GM19455 (cell line): ENCODE measurements around the gene BUB1B.

Experiments used
- ATAC-seq: cut with Tn5 transposase; IDR thresholded peaks from one replicate; pipeline ENCODE4 v1.9.1; 2021; ENCODE audit not compliant: unreplicated experiment

Gene BUB1B

DNA sequence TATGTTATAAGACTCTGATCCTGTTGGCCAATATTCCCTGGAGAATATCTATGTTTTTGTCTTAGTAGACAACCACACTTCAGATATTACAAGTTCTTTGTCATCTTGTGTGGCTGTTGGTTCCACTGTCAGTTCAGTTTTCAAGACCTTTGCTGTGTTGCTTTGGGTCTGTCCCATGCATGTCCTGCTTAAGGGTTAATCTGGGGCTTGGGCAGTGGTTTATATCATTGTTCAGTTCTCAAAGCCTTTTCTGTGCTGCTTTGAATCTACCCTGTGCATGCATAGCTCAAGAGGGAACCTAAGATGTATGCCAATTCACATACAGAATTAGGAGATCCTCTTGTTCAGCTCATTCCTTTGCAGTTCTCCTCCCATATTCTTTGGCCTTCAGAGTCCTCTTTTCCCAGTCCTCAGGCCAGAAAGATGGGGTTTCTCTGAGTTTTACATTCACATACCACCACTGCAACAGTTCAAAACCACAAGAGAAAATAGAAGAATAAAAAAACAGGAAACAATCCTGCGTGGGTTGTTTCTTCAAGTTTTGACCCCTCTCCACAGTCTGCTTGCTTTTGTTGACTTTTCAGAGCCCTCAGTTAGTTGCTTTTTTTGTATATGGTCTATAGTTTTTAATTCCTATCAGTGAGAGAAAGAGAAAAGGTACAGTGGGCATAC is 21.6 kb downstream of the BUB1B start:
- ATAC-seq = no peak

DNA sequence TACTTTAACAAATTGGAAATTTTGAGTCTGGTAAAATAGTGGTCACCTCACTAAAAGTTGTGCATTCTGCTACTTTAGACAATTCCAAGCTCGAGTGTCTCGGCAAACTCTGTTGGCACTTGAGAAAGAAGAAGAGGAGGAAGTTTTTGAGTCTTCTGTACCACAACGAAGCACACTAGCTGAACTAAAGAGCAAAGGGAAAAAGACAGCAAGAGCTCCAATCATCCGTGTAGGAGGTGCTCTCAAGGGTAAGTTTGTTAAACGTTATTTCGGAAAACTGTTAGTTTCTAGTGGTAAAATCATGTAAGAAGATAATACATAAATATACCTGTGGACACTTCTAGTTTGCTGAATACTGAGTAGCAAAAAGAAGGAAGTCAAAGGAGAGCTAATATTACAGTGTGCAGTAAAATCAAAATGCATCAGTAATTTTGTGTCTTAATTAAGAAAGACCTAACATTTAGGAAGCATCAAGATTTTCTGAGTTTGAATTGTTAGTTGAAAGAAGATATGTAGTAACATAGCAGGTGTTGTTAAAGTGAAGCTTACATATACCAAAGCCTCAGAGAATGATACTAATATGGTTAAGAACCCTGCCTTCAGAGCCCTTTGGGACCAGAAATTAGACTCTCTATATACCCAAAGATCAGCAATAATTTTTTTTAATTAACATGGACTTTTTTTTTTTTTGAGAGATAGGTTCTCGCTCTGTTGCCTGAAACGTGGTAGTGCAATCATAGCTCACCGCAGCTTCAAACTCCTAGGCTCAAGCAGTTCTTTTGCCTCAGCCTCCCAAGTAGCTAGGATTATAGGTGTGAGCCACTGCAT is 23.0 kb downstream of the BUB1B start:
- ATAC-seq = no peak

DNA sequence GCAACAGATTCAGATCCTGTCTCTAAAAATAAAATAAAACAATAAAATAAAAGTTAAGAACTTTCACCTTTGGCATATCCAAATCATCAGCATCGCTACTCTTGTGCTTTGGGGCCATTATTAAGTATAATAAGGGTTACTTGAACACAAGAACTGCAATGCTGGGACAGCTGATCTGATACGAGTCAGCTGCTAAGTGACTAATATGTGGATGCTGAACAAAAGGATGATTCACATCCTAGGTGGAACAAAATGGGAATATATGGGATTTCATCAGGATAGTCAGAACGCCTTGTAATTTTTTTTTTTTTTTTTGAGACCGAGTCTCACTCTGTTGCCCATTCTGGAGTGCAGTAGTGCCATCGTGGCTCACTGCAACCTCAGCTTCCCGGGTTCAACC is 29.7 kb downstream of the BUB1B start:
- no peak for ATAC-seq

DNA sequence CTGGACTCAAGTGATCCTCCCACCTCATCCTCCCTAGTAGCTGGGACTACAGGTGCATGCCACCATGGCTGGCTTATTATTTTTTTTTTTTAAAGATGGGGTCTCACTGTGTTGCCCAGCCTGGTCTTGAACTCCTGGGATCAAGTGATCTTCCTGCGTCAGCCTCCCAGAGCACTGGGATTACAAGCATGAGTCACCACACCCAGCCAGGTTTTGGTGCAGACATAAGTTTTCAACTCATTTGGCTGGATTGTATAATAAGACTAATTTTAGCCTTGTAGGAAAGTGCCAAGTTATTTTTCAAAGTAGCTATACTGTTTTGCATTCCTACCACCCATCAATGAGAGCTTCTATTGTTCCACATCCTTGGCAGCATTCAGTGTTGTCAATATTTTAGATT is 32.1 kb downstream of the BUB1B start:
- ATAC-seq = no peak

DNA sequence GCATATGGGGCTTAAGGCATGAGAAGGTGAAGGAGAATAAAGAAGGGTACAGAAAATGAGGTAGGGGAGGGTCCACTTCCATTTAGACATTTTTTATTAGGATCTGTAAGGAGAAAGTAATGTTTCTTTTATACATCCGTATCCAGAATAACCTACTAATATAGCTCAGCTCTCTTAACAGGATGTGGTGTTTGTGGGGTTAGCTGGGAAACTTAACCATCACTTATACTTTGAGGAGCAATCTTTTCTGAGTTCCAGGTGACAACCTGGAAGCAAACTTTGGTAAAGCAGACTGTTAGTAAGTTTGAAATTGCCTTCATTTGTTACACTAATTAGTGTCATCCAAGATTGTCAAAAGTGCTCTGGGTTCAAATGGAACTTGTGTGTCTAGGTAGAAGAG is 36.6 kb downstream of the BUB1B start:
- ATAC-seq = no peak

DNA sequence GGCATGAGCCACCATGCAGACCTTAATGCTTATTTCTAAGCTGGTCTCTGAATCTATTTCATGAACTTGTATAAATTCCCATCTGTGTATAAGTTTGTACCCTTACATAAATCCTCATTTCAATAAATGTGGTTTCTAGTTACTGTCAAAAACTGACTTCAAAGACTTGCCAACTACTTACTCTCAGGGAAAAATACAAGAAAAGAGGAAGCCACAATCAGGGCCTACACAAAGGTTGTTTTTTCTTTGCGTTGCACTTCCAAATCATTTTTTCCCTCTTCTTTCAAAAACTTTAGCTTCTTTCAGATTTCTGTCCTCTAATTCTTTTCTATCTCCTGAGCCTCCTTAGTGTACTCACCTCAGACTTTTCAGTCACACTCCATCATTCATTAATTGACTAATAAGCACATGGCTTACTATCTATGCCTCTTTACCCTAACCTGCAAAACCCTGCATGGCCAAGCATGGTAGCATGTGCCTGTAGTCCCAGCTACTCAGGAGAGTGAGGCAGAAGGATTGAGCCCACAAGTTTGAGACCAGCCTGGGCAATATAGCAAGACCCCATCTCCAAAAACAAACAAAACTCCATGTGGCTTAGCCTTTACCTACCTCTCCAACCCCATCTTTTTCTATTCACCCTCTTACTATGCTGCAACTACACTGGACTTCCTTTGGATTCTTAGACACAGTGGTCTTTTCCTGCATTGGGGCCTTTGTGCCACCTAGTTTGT is 37.7 kb downstream of the BUB1B start:
- ATAC-seq = no peak

DNA sequence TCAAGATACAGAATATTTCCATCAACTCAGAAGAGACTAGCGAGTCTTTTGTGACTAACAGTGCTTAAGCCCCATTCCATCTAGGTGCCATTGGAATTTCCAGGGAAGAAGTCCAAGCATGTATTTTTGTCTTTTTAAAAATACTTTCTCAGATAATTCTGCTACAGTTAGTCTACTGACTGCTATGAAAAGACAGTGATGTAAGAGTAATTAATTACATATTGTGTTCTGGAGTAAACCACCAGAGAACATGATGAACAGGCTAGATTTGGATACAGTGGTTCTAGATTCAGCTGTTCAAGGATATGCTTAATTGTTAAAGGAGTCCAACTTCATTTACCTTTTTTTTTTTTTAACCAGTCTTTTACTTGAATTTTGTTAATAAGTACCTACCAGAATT is 43.2 kb downstream of the BUB1B start:
- ATAC-seq = no peak

DNA sequence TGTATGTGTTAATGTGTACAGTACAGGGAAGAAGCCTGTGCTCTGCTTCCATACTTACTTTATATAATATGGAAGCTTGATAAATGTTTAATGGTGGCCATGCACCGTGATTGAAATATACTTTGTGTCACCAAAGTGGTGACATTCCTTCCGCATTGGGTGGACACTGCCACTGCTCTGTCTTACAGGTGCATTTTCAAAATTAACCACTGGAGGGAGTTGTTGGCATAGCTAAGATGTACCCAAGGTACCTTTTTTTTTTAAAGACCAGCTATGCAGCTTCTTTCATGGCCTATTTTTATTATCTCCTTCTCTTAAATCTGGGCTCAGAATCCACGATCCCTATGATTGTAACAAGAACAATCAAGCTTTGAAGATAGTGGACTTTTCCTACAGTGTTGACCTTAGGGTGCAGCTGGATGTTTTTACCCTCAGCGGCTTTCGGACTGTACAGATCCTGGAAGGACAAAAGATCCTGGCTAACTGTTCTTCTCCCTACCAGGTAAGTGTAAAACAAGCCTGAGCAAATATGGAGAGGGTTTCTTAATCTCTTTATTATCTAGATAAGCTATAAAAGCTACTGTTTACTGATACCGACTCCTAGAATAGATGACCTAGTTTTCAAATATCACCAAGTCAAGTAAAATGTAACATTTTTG is 56.4 kb downstream of the BUB1B start:
- ATAC-seq = no peak

DNA sequence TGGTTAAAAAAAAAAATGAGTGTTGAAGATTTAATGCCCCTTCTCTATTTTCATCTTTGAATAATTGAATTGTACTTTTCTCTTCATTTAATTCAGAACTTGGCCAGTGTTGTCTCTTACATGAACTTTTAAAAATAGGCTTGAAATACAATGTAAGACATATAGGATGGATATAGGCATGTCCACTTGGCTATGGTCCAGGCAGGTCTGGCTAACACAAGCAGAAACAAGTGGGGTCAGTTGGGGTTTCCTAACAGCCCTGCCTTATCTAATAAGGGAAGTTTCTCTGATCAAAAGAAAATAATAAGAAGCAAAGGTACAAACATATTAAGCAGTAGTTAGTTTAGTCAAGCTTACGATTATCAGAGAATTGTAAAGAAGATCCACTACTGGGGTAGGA is 58.9 kb downstream of the BUB1B start:
- ATAC-seq = no peak

DNA sequence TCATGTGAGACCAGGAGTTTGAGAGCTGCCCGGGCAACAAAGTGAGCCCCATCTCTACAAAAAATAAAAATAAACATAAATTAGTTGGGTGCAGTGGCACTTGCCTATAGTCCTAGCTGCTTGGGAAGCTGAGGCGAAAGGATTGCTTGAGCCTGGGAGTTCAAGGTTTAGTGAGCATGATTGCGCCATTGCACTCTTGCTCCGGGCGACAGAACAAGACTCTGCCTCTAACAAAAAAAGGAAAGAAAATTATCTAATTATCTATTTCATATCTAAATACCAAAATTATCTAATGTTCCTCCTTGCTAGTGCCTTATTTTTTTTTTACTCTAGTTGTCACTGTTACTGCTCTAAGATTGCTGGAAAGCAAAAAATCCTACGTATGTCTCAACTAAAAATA is 61.3 kb downstream of the BUB1B start:
- ATAC-seq = no peak

DNA sequence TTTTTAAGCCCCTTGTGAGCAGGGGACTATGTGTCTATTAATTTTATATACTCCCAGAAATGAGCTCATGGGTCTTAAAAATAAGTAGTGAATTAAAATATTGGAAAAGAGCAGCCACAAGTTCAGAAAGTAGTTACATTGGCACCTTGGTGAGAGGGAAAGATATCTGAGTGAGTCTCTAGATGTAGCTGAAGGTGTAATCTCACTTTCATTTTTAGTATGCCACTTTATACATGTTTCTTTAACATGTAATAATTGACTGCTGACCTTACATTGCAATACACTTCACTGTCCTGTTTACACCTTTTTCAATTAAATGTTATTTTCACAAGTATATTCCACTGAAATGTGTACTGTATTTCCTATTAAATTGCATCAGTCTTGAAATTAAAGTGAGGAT is 65.9 kb downstream of the BUB1B start:
- no peak for ATAC-seq

DNA sequence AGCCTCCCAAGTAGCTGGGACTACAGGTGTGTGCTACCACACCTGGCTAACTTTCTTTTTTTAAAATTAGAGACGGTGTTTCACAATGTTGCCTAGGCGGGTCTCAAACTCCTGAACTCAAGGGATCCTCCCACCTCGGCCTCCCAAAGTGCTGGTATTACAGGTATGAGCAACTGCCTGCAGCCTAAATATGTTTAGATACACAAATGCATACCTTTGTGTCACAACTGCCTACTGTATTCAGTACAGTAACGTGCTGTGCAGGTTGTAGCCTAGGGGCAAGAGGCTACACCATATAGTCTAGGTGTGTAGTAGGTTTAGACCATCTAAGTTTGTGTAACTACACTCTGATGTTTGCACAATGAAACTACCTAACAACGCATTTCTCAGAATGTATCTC is 68.4 kb downstream of the BUB1B start:
- no peak for ATAC-seq

DNA sequence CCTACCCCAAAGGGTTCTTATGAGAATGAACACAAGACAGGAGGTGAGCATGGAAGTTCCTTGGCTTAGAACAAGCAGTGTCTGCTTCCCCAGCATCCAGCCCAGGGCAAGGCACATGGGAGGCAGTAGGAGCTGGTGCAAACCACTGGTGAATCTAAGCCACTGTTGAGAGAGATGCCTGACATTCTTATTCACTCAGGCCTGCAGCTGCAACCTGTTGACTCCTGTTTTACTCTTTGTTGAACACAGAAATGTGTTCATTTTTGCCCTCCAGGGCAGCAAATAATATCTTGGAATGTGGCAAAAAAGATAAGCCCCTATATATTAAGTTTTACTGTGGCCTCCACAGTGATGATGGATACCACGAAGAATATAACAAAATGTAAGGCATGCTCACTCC is 69.1 kb downstream of the BUB1B start:
- ATAC-seq = no peak

DNA sequence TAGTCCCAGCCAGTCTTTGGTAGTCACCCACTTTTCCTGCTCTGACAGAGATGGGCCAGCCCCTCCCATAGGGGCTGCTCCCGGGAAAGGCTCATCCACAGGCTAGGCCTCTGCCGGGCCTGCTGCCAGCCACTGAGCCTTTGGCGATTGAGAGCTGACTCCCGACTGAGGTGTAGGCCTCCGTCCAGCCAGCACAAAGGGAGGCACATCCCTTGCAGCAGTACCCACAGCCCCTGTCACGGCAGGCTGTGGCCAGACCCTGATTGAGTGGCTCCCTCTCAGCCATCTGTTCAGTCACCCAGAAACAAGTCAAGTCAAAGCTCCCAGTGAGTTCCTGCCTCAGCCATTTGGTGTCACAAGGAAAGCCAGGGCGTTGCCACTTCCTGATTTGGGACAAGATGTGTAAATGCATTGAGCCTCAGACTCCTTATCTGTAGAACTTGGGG is 71.8 kb downstream of the BUB1B start:
- no peak for ATAC-seq

DNA sequence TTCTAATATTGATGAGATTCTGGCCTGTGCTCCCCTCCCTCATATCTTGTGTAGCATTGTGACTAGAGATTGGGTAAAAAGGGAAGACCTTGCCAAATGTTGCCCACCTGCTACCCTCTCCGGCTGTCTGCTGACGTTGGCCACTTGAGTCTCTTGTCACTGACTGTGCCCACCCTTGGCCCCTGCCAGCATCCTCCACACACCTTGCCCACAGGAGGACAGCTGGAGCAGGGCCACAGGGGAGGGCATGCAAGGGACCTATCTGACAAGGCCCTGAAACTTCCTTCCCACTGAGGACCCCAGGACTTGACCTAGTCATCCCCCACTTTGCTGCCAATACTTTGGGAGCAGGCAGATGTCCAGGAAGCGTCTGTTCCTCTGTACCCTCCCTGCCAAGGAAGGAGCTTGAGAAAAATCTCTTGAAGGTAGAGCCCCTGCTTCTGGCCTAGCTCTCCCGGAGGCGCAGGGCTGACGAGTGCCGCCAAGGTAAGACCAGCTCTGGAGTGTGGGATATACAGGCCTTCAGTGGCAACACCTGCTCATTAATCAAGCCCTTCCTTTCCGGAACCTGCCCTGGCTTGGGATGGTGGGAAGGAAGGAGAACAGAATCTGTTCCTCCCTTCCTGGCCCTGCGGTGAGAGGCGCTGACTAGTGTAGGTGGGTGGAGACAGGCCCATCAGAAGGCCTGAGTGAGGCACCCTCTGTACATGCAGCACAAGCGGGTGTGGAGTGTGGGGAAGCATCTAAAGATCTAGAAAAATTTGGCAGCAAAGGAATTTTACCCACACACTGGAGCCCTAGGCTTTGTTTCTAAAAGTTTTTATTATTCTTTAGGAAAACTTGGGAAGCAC is 73.1 kb downstream of the BUB1B start:
- no peak for ATAC-seq

DNA sequence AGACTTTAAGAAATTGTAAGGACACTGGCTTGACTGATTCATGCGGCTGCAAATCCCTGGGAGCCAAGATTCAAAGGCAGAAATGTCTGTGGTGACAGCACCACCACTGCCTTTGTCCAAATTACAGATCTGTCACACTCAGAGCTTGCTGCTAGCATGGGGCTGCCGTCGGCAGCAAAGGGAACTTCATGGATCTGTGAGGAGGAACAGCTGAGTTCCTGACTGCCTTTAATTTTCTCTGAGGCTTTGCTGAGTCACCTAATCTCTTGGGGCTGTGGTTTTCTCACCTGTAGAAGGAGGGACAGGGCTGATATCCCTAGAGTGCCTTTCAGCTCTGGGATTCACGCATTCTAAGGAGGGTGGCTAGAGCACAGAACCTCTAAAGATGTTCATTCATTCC is 73.9 kb downstream of the BUB1B start:
- ATAC-seq = no peak

DNA sequence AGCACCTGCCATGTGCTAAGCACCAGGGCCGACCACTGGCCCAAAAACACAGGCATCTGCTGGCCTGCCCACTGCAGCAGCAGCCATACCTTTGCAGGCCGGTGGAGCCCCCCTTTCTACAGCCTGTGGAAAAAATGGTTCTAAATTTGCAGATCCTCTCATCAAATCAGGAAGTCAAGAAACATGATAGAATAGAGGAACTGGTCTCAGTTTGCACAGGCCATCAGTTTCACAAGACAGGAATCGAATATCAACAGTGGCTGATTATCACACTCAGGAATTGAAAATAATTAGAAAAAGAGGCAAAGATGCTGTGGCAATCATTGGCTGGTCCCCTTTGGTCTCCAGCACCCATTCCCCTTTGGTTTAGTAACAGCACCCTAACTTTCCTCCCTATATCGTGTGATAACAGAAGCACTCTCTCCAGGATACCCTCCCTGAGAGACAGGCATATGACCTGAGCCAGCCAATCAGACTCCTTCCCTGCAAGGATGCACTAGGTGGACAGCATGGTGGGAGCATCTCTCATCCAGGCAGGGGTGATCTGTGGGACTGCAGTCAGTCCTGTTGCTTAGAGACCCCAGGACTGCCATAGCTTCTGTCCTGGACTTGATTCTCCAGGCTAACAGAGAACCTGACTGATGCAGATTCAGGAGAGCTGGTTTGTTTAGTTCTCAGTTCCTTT is 74.5 kb downstream of the BUB1B start:
- no peak for ATAC-seq

DNA sequence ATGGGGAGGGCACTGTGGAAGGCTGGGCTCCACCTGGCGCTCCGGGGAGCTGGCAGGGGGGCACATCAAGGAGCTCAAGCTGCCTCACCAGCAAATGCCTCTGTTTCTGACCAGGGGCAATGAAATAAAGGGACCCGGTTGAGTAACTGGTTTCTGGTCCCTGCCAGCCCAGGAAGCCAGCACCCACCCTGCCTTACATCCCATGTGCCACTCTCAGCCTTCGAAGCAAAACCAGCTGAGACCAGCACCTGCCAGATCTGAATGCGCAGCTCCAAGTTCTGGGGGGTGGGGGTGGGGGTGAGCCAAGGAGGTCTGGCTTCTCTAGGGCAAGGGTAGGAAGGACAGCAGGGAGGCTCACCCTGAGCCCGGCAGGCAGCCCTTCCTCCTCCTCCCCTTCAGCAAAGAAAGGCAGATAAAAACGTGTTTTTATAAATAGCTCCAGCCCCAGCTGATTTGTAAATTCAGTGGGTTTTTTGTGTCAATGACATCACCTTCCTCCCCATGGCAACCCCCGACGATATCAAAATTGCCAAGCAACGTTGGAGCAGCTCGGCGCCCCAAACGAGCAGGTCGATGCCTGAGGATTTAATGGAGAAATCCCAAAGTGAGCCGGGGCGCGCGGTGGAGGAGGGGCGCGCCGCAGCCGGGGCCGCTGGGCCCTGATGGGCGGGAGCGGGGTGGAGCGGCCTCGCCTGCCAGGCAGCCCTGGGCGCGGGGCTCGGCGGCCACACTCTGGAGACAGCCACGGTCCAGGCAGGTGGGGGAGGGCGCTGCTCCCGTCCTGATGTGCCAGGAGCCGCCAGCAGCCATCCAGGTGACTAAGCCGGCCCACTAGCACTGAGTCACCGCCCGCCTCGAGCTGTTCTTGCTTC is 77.9 kb downstream of the BUB1B start, which contains the start of gene PAK6:
Gene PAK6, plus strand, starts transcription at position 532 of the 872 bp plus-strand sequence. CDS start 25,723 bp downstream, outside the sequence.
- no peak for ATAC-seq

DNA sequence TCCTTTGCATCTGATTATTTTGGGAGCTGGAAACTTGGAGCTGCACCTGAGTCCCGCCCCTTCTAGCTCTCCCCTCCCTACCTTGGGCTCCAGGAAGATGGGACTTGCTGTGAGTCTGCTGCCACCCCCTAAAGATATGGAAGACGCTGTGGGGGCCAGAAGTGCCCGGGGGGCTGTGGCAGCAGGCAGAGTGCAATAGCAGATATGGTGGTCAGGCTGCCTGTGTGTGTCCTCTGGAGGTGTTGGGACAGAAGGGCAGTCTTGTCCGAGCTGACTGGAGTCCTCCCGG is 78.5 kb downstream of the BUB1B start:
- ATAC-seq = no peak
